SK-N-MC (cell line): ENCODE data around the gene ATXN7.

Experiments
- DNase-seq: peaks from one replicate; pipeline ENCODE4 v3.0.0-alpha.2; 2011; ENCODE audit warnings: low read depth, low spot score
- H3K27ac ChIP-seq: fragments of 200-600 bp; sonication (generic); 2 replicates; pipeline ENCODE4 v1.5.1; 2016; ENCODE audit warnings: mixed run types
- H3K36me3 ChIP-seq: fragments of 200-600 bp; sonication (generic); 2 replicates; pipeline ENCODE4 v1.6.1; 2017; ENCODE audit warnings: antibody characterized with exemption, low read length, mixed read lengths; ENCODE audit not compliant: insufficient read depth
- H3K4me3 ChIP-seq: fragments of 200-600 bp; sonication (generic); 2 replicates; pipeline ENCODE4 v1.5.1; 2016
- H3K9ac ChIP-seq: fragments of 200-600 bp; sonication (generic); 2 replicates; pipeline ENCODE4 v1.8.0; 2017; ENCODE audit warnings: mixed run types, mixed read lengths; ENCODE audit not compliant: insufficient read length
- H3K9me3 ChIP-seq: fragments of 200-600 bp; sonication (generic); 2 replicates; pipeline ENCODE4 v1.6.1; 2017; ENCODE audit warnings: low read depth, mild to moderate bottlenecking, antibody characterized with exemption, low read length, moderate library complexity, mixed read lengths
- EZH2 ChIP-seq: fragments of 200-600 bp; sonication (generic); IDR thresholded peaks from one replicate; pipeline ENCODE4 v1.6.1; 2017; ENCODE audit warnings: antibody characterized with exemption
- FOXP2 ChIP-seq: optimal IDR thresholded peaks from 2 replicates; pipeline ENCODE3; 2011; ENCODE audit warnings: mild to moderate bottlenecking, moderate library complexity; ENCODE audit not compliant: insufficient read depth; ENCODE audit errors: extremely low read length, control extremely low read depth
- POLR2AphosphoS5 ChIP-seq: IDR thresholded peaks from 2 replicates; pipeline ENCODE4 v1.6.1; 2012; ENCODE audit warnings: mild to moderate bottlenecking, low read depth, low read length, borderline replicate concordance

ATXN7 gene

DNA sequence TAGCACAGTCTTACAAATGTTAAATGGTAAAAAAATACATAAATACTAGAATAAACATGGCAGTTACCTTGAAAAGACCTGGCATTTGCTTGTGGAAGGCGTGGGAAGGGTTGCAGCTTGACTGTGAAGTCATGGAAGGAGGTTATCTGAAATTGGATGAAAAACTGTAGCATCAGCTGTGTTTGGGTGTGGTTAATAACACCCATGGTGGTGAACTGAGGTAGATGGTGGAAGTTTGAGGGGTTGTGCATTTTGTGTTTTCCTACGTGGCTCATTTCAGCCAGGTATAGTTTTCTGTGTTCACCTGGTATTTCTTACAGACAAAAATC is 113.2 kb downstream of the ATXN7 start:
- Histone ChIP-seq H3K9me3 (no peaks in the 10 kb centered on the region), H3K9ac (no peak overlapping the region), H3K4me3 (no peak overlapping the region), H3K36me3 (peaks cover 7% of the 10 kb centered on the region; the same call in 1 of the 2 replicates), H3K27ac (no peak overlapping the region)
- no peak for DNase-seq
- TF ChIP-seq FOXP2 (no peak), POLR2AphosphoS5 (no peak), EZH2 (no peak)

DNA sequence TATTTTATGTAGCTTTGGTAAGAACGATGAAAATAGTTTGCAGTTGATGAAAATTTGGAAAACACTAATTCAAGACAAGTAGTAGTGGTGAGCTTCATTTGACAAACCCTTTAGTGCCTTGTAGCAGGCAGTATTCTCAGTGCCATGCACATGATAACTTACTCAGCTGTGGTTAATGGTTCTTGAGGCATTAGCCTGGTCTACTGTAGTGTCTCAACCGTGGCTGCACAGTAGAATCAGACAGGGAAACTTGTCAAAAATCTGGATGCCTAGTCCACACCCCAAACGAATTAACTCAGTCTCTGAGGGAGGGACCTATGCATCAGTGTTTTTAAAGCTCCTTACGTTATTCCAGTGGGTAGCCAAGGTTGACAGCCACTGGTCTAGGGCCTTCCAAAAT is 114.2 kb downstream of the ATXN7 start:
- no peak overlapping the region for H3K27ac ChIP-seq
- peaks cover 13% of the 10 kb centered on the region; the same call in 1 of the 2 replicates for H3K36me3 ChIP-seq
- TF ChIP-seq POLR2AphosphoS5 (no peak), EZH2 (no peak), FOXP2 (no peak)
- H3K9ac ChIP-seq, result no peak overlapping the region
- no peaks in the 10 kb centered on the region for H3K9me3 ChIP-seq
- no peak for DNase-seq
- H3K4me3 ChIP-seq, result no peak overlapping the region

DNA sequence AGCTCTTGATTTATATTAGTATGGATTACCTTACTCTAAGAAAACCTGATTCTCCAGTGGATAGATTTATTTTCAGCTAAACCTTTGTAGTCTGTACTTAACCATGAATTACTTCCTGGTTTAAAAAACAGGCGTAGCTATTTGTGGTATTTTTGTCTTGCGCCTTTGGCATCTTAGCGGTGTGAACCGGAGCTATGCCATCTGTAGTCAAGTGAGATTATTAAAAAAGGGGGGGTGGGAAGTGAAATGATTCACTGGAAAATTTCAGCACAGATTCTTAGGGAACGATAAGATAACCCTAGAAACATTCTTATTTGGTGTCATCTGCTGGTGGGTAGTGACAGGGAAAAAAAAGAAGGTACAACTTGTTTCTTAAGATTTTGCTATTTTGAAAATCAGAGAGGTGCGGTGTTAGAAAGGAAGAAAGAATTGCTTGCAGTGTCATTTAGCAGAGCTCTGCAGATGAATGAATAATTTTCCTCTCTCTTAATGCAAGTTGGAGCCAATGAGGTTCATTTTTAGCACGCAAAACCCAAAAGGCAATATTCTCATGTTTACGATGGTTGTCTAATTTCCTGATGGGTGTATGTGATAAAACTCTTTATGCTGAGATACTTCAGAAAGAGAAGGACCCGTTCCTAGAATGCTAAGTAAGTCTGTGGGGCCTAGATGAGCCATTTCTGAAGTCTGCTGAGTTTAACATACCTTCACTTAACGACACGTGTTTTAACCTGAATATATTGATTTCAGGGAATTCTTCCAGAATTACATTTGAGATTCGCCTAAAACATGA is 115.6 kb downstream of the ATXN7 start:
- Histone ChIP-seq H3K4me3 (no peak overlapping the region), H3K27ac (no peak overlapping the region), H3K36me3 (peaks cover 15% of the 10 kb centered on the region; the same call in 1 of the 2 replicates), H3K9ac (no peak overlapping the region), H3K9me3 (no peaks in the 10 kb centered on the region)
- TF ChIP-seq FOXP2 (no peak), EZH2 (no peak), POLR2AphosphoS5 (no peak)
- DNase-seq, result no peak

DNA sequence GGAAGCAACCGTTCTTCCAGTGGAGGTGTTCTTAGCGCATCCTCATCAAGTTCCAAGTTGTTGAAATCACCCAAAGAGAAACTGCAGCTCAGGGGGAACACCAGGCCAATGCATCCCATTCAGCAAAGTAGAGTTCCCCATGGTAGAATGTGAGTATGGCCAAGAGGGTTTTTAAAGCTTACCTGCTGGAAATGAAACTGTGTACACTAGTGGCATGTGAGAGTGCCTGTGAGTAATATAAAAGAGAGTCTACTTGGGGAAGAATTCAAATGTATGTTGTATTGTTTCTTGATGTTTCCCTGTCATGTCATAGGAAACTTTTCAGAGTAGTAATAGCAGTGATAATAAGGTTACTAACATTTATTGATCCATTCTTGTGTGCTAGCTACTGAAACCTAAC is 116.4 kb downstream of the ATXN7 start:
- no peak for DNase-seq
- Histone ChIP-seq H3K4me3 (no peak overlapping the region), H3K9me3 (no peaks in the 10 kb centered on the region), H3K9ac (no peak overlapping the region), H3K27ac (no peak overlapping the region), H3K36me3 (peaks cover 15% of the 10 kb centered on the region; the same call in 1 of the 2 replicates)
- TF ChIP-seq FOXP2 (no peak), EZH2 (no peak), POLR2AphosphoS5 (no peak)

DNA sequence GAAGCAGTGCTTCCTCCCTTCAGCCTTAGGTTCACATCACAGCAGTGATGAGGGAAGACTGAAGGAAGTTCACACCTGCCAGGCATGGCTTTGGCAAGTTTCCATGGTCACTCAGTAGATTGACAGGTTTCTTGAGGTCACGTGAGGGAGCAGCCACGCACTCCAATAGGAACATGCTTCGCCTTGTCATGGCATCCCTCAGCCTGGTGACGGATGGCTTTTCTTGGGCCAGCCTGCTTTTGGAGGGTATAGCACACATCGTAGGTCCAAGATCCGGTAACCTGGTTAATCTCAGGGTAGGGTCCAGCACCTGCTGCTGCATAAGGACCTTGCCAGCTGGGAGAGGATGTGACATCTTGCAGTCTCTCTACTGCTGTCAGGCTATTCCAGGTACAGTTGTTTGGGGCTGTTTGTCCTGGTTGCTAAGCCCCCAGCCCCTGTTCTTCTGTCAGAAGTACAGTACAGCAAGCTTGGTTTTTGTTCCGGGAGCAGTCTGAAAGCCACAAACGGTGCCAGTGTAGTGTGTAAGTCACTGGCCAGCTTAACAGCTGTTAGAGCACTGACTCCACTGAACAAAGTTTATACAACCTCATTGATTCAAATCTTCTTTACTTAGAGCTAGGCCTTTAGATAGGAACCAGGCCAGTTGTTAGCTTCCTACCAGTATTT is 117.3 kb downstream of the ATXN7 start:
- Histone ChIP-seq H3K27ac (no peak overlapping the region), H3K9me3 (no peaks in the 10 kb centered on the region), H3K4me3 (no peak overlapping the region), H3K9ac (no peak overlapping the region), H3K36me3 (peaks cover 15% of the 10 kb centered on the region; the same call in 1 of the 2 replicates)
- DNase-seq, result no peak
- TF ChIP-seq EZH2, result no peak
- TF ChIP-seq POLR2AphosphoS5, result no peak
- TF ChIP-seq FOXP2, result no peak

DNA sequence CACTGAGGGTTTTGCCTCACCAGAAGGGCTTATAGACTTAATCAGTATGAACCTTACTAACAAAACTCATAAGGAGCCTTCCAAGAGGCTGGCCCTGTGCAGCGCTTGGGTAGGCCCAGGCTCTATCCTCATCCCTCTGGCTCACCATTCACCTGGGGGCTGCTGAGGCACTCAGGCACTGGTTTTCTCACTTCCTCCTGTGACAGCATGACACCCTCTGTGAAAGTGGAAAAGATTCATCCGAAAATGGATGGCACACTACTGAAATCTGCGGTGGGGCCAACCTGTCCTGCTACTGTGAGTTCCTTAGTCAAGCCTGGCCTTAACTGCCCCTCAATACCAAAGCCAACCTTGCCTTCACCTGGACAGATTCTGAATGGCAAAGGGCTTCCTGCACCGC is 118.3 kb downstream of the ATXN7 start:
- H3K9me3 ChIP-seq, result no peaks in the 10 kb centered on the region
- H3K36me3 ChIP-seq, result peaks cover 15% of the 10 kb centered on the region; the same call in 1 of the 2 replicates

DNA sequence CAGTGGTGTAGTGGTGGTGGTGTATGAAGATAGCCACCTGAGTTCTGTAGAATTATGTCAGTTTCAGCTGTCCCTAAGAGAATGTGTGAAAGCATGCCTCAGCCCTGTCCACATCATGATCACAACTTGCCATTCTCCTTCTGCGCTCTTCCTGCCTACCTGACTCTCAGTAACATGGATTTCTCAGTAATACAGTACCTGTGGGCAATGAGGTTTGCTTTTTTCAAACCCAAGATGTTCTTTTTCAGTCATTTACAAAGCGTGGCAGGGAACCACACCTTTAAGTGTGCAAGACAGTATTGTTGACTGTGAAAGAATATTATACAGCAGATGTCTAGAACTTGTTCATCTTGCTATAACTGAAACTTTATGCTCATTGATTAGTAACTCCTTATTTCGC is 120.7 kb downstream of the ATXN7 start:
- TF ChIP-seq FOXP2 (no peak), EZH2 (no peak), POLR2AphosphoS5 (no peak)

More for the DNA sequence above, 118.3 kb downstream of the ATXN7 start:
- Histone ChIP-seq H3K4me3 (no peak overlapping the region), H3K27ac (no peak overlapping the region), H3K9ac (no peak overlapping the region)
- DNase-seq, result no peak
- TF ChIP-seq FOXP2, result no peak

DNA sequence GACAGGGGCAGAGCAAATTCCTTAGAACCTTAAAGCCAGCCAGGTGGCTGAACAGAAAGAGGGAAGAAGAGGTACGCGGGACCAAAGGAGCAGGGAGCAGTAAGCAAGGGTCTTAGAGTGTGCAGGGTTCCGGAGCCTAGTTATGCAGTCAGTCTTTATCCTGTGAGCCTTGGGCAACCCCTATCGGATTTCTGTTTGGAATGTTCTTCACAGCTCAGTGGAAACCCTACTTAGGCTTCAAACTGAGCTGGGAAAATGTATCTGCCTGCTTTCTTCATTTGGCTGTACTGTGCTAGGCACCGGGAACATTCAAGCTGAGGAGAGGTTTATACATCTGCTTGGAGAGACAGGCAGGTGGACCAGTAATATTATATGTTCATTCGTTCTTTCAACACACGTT is 122.5 kb downstream of the ATXN7 start:
- Histone ChIP-seq H3K4me3 (no peak overlapping the region), H3K27ac (no peak overlapping the region), H3K36me3 (peaks cover 25% of the 10 kb centered on the region; the same call in 1 of the 2 replicates), H3K9ac (no peak overlapping the region), H3K9me3 (no peaks in the 10 kb centered on the region)
- DNase-seq, result no peak
- TF ChIP-seq FOXP2 (no peak), EZH2 (no peak), POLR2AphosphoS5 (no peak)

More for the DNA sequence above, 120.7 kb downstream of the ATXN7 start:
- Histone ChIP-seq H3K9me3 (no peaks in the 10 kb centered on the region), H3K36me3 (peaks cover 20% of the 10 kb centered on the region; the same call in 1 of the 2 replicates), H3K27ac (no peak overlapping the region), H3K9ac (no peak overlapping the region), H3K4me3 (no peak overlapping the region)
- DNase-seq, result no peak
